Immature natural killer cell (primary cell): ENCODE data around the gene AHNAK. TPM values are rescaled to one million over a fixed set of nuclear protein-coding genes. Genes with fewer than 3 reads are reported as not detected.

ENCODE experiments used
- DNase-seq, 3 donors: peaks; one replicate each; pipeline ENCODE4 v3.0.0; 2022; ENCODE audit warnings: mixed read lengths in 1 of 3
- H3K27ac Mint-ChIP-seq, 6 donors: one replicate each; pipeline ENCODE4 v1.8.0; 2020; ENCODE audit warnings: mixed read lengths in 6 of 6, mild to moderate bottlenecking in 5 of 6, inconsistent platforms in 4 of 6, moderate library complexity in 3 of 6
- H3K27me3 Mint-ChIP-seq, 3 donors: one replicate each; pipeline ENCODE4 v1.8.0; 2020 to 2021; ENCODE audit warnings: low read depth in 3 of 3, mild to moderate bottlenecking in 3 of 3, mixed read lengths in 3 of 3, moderate library complexity in 3 of 3, inconsistent platforms in 1 of 3
- H3K36me3 Mint-ChIP-seq, 3 donors: one replicate each; pipeline ENCODE4 v1.8.0; 2020; ENCODE audit warnings: mixed read lengths in 3 of 3, inconsistent platforms in 2 of 3, mild to moderate bottlenecking in 2 of 3
- H3K4me1 Mint-ChIP-seq, 2 donors: one replicate each; pipeline ENCODE4 v1.8.0; 2020; ENCODE audit warnings: inconsistent platforms in 2 of 2, mild to moderate bottlenecking in 2 of 2, mixed read lengths in 2 of 2, moderate library complexity in 1 of 2
- H3K4me3 Mint-ChIP-seq, 5 donors: one replicate each; pipeline ENCODE4 v1.8.0; 2020; ENCODE audit warnings: mild to moderate bottlenecking in 5 of 5, mixed read lengths in 5 of 5, inconsistent platforms in 3 of 5, moderate library complexity in 3 of 5
- H3K9me3 Mint-ChIP-seq, 6 donors: one replicate each; pipeline ENCODE4 v1.8.0; 2020; ENCODE audit warnings: mild to moderate bottlenecking in 6 of 6, mixed read lengths in 6 of 6, inconsistent platforms in 4 of 6, moderate library complexity in 3 of 6
- polyA plus RNA-seq, 3 donors: library from polyadenylated mRNA; unstranded; fragments of 300-500 nt; fragmentation: Illumina TruSeq; gene quantifications; one replicate each; pipeline ENCODE4 v1.2.3, GENCODE V29; 2021

Gene AHNAK
- polyA plus RNA-seq, 3 donors from 2014 or later = 45.0 to 217 (median 57.2) TPM

DNA sequence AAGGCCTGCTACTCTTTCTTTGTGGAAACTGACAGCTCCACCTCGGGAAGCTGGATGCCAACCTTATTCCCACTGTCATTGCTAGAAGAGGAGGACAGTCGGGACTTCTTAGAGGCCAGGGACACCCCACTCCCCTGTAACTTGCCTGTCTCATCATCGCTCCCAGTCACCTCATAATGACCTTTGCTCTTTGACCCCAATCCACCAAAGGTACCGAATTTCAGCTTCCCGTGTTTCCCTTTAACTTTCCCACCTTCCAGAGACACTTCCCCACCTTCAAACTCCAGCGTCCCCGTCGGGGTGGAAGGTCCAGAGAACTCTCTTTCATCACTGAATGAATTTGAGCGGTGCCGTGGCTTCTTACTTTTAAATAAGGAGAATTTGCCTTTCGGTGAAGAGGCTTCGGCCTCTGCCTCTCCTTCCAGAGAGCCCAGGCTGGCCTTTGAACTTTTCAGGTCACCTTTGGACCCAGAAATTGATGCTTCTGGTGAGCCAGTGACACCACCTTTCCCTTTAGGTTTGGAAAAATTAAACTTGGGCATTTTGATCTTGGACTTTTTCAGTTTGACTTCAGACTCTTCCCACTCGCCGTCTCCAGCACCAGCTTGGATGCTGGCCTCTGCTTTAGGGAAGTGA is 29.8 kb downstream of the AHNAK start:
- peaks cover 4 to 53% (median 18%) of the 10 kb centered on the region in 3 donors for H3K36me3 Mint-ChIP-seq
- no peak overlapping the region for H3K4me3 Mint-ChIP-seq
- DNase-seq = no peak
- no peaks in the 10 kb centered on the region for H3K27me3 Mint-ChIP-seq
- H3K9me3 Mint-ChIP-seq = no peaks in the 10 kb centered on the region
- H3K4me1 Mint-ChIP-seq = peaks cover 28 to 65% of the 10 kb centered on the region in 2 donors
- peak overlapping the region in 3 of 6 donors; percentile 45 to 64 (median 64) for H3K27ac Mint-ChIP-seq

DNA sequence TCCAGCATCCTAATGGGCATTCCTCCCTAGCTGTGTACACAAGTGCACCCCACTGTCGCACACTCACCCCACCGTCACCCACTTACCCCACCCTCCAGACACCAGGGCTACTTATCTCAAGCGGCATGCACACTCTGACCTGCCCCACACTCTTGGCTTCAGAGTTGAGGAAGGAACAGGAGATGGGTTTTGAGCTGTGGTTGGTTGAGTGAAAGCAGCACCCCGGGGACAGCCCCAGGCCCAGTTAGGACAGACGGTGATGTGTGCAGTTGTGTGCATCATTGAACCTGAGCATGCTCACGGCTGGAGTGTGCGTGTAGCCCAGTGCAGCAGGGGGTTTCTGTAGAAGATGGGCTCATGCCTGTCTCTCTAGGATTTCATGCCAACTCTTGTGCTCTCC is 32.5 kb downstream of the AHNAK start:
- Mint-ChIP-seq H3K9me3 (no peaks in the 10 kb centered on the region), H3K4me1 (peaks cover 21 to 55% of the 10 kb centered on the region in 2 donors), H3K36me3 (peaks cover 3 to 30% (median 8%) of the 10 kb centered on the region in 3 donors), H3K27me3 (peaks cover 0 to 1% (median 0%) of the 10 kb centered on the region in 3 donors), H3K4me3 (no peak overlapping the region), H3K27ac (peak overlapping the region in 1 of 6 donors; percentile 45)
- DNase-seq = no peak

DNA sequence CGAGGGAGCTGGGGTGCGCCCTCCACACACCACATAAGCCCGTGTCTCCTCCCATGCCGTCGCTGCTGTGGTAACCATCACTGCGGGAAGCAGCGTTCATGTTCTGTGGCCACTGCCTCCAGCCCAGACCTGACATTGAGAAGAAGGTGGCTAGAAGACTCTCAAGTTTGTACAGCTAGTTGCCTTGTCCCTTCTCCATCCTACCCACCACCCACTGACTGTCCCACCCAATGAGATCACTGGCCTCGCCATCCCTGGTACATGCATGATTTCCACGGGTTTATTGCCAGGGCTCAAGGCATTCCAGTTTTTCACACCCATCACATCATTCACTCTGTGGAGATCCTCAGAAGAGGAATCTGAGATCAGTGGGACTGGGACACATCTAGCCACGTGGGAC is 33.0 kb downstream of the AHNAK start:
- Mint-ChIP-seq H3K27me3 (peaks cover 0 to 1% (median 0%) of the 10 kb centered on the region in 3 donors), H3K4me1 (peaks cover 21 to 59% of the 10 kb centered on the region in 2 donors), H3K36me3 (peaks cover 3 to 27% (median 8%) of the 10 kb centered on the region in 3 donors), H3K9me3 (no peaks in the 10 kb centered on the region), H3K4me3 (no peak overlapping the region), H3K27ac (peak overlapping the region in 3 of 6 donors; percentile 12 to 70 (median 53))
- DNase-seq = no peak

DNA sequence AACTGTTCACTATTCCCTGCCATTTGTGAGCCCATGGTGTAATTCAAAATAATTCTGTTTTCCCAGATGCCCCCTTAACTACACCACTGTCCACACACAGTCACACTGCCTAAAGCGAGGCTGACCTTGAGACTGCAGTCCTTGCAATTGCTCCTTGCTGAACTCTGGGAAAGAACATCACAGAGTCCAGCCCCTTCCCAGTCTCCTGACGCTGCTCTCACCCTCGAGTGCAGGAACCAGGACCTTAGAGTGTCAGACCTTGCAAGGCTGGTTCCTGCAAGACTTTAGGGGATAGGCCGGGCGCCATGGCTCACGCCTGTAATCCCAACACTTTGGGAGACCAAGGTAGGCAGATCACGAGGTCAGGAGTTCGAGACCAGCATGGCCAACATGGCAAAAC is 33.6 kb downstream of the AHNAK start:
- no peak for DNase-seq
- Mint-ChIP-seq H3K9me3 (no peaks in the 10 kb centered on the region), H3K4me1 (peaks cover 21 to 59% of the 10 kb centered on the region in 2 donors), H3K4me3 (no peak overlapping the region), H3K36me3 (peaks cover 0 to 21% (median 8%) of the 10 kb centered on the region in 3 donors), H3K27ac (peak overlapping the region in 1 of 6 donors; percentile 17), H3K27me3 (peaks cover 0 to 1% (median 0%) of the 10 kb centered on the region in 3 donors)

- Mint-ChIP-seq H3K4me3 (no peak overlapping the region), H3K4me1 (peaks cover 12 to 26% of the 10 kb centered on the region in 2 donors), H3K9me3 (no peaks in the 10 kb centered on the region), H3K27me3 (peaks cover 0 to 2% (median 1%) of the 10 kb centered on the region in 3 donors), H3K27ac (no peak overlapping the region), H3K36me3 (no peaks in the 10 kb centered on the region)
- no peak for DNase-seq
Observed at GRCh38 chr11:62508336-62509058, 38.1 kb downstream of the AHNAK start.

GRCh38 chr11:62507125-62507422 is 39.5 kb downstream of the AHNAK start:
- DNase-seq = no peak
- H3K36me3 Mint-ChIP-seq = no peaks in the 10 kb centered on the region
- H3K4me3 Mint-ChIP-seq = no peak overlapping the region
- H3K27ac Mint-ChIP-seq = no peak overlapping the region
- H3K27me3 Mint-ChIP-seq = peaks cover 0 to 2% (median 1%) of the 10 kb centered on the region in 3 donors
- peaks cover 20 to 35% of the 10 kb centered on the region in 2 donors for H3K4me1 Mint-ChIP-seq
- H3K9me3 Mint-ChIP-seq = no peaks in the 10 kb centered on the region

GRCh38 chr11:62506413-62507124 is 40.0 kb downstream of the AHNAK start:
- Mint-ChIP-seq H3K4me1 (peaks cover 21 to 36% of the 10 kb centered on the region in 2 donors), H3K27me3 (peaks cover 0 to 2% (median 1%) of the 10 kb centered on the region in 3 donors), H3K9me3 (no peaks in the 10 kb centered on the region), H3K27ac (no peak overlapping the region), H3K36me3 (no peaks in the 10 kb centered on the region), H3K4me3 (no peak overlapping the region)
- no peak for DNase-seq

- Mint-ChIP-seq H3K4me3 (no peak overlapping the region), H3K27ac (no peak overlapping the region), H3K27me3 (peaks cover 1 to 2% (median 2%) of the 10 kb centered on the region in 3 donors), H3K36me3 (no peaks in the 10 kb centered on the region), H3K4me1 (peaks cover 20 to 26% of the 10 kb centered on the region in 2 donors), H3K9me3 (no peaks in the 10 kb centered on the region)
- DNase-seq = no peak
Observed at GRCh38 chr11:62505440-62506091, 41.0 kb downstream of the AHNAK start.

DNA sequence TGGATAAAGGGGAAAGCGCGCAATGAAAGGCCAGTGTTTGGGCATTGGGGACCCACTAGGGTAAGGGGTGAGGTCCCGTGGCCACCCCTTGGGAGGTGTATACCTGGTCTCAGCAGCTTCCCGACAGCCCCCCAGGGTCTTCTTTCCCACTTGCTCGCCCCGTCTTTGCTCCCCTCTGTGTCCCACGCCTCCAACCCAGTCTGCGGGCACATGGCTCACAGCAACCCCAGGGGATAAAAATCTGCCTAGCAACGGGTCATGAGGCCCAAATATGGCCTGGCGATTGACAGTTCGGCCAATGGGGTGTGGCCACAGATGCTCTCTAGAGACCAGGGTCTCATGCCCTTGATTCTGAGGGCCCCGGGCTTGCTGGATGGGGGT is 41.6 kb downstream of the AHNAK start:
- no peaks in the 10 kb centered on the region for H3K9me3 Mint-ChIP-seq
- H3K4me3 Mint-ChIP-seq = no peak overlapping the region
- peaks cover 1 to 2% (median 2%) of the 10 kb centered on the region in 3 donors for H3K27me3 Mint-ChIP-seq
- no peak for DNase-seq
- no peaks in the 10 kb centered on the region for H3K36me3 Mint-ChIP-seq
- H3K4me1 Mint-ChIP-seq = peaks cover 20 to 26% of the 10 kb centered on the region in 2 donors
- H3K27ac Mint-ChIP-seq = no peak overlapping the region

DNA sequence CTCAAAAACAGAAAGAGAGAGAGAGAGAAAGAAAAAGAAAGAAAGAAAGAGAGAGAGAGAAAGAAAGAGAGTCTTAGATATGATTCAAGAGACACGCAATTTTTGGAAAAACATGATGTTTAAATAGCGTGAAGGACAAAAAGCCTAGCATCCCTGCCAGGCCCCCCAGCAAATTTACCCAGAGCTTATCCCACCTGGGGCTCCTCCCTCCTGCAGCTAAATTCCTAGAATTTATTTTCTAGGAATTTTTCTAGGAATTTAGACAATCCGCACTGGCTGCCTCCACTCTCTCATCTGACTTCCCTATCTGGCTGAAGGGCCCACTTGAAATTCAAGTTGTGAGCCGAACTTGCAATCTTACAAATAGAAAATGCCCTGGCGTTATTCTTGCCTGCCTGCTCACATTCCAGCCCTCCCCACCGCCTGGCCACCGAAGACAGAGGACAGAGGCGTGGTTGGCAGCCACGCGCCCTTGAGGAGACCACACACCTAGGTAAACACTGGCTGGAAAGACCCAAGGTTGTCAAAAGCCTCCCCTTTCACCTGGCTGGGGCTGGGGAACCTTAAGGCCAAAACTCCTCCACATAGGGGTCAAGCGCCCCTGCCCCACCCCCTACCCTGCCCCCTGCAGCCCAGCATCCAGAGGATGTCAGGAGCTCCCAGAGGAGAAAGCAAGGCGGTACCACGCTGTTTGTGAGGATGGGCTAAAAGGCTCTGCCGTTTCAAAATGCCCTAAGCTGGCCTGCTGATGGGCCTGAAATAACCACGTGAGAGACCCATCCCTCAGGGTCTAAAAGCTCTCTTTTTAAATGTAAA is 42.2 kb downstream of the AHNAK start:
- H3K27ac Mint-ChIP-seq = peak overlapping the region in 1 of 6 donors; percentile 31

DNA sequence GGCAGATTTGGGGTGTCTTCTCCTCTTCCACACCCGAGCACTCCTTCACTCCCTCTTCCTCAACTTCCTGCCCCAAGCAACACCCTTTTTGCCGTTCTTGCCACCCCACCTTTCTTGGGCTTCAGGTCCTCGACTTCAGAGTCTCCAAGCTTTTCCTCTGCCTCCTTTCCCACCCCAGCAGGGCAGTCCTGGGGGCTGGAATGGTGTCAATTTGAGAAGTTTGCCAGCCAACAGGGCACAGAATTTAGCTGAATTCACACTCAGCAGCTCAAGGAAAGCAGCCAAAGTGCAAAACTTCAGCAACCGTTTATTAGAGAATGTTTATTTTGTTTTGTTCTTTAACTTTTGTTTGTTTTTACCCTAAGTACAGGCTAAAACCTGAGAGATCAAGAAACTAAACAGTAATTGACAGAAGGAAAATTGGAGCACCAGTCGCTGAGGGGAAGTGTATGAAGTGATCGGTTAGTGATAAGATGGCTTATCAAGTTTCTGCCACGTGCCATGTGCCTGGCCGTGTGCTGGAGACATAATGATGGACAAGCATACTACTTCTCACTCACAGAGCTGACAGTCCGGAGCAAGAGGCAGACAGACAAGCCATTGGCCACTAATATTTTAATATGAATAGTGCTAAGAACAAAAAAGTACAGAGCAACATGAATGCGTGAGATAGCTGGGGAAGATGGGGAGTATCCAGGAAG is 44.4 kb downstream of the AHNAK start:
- no peak for DNase-seq
- peak overlapping the region in 1 of 6 donors; percentile 43 for H3K27ac Mint-ChIP-seq
- H3K36me3 Mint-ChIP-seq = no peaks in the 10 kb centered on the region
- peaks cover 15 to 17% of the 10 kb centered on the region in 2 donors for H3K4me1 Mint-ChIP-seq
- H3K9me3 Mint-ChIP-seq = no peaks in the 10 kb centered on the region
- no peak overlapping the region for H3K4me3 Mint-ChIP-seq
- H3K27me3 Mint-ChIP-seq = peaks cover 0 to 2% (median 2%) of the 10 kb centered on the region in 3 donors

More for the DNA sequence above, 42.2 kb downstream of the AHNAK start:
- Mint-ChIP-seq H3K36me3 (no peaks in the 10 kb centered on the region), H3K4me3 (no peak overlapping the region), H3K4me1 (peaks cover 20 to 26% of the 10 kb centered on the region in 2 donors), H3K9me3 (no peaks in the 10 kb centered on the region), H3K27me3 (peaks cover under 1 to 2% (median 2%) of the 10 kb centered on the region in 3 donors)
- DNase-seq = no peak

GRCh38 chr11:62501432-62501891 is 45.1 kb downstream of the AHNAK start:
- no peak for DNase-seq
- peaks cover 0 to 2% (median 0%) of the 10 kb centered on the region in 6 donors for H3K9me3 Mint-ChIP-seq
- H3K27ac Mint-ChIP-seq = no peak overlapping the region
- peaks cover 0 to 2% (median 2%) of the 10 kb centered on the region in 3 donors for H3K27me3 Mint-ChIP-seq
- H3K4me1 Mint-ChIP-seq = peaks cover 15 to 21% of the 10 kb centered on the region in 2 donors
- H3K4me3 Mint-ChIP-seq = no peak overlapping the region
- H3K36me3 Mint-ChIP-seq = no peaks in the 10 kb centered on the region
